SH-SY5Y (cell line): ENCODE results near the gene CHN2.

ENCODE experiments used
- GATA2 ChIP-seq: IDR thresholded peaks from 2 replicates; pipeline ENCODE4 v1.6.1; 2011; ENCODE audit warnings: mild to moderate bottlenecking, low read depth, low read length
- GATA3 ChIP-seq: IDR thresholded peaks from 2 replicates; pipeline ENCODE4 v1.6.1; 2011; ENCODE audit warnings: low read depth, mild to moderate bottlenecking, low read length, moderate library complexity

DNA sequence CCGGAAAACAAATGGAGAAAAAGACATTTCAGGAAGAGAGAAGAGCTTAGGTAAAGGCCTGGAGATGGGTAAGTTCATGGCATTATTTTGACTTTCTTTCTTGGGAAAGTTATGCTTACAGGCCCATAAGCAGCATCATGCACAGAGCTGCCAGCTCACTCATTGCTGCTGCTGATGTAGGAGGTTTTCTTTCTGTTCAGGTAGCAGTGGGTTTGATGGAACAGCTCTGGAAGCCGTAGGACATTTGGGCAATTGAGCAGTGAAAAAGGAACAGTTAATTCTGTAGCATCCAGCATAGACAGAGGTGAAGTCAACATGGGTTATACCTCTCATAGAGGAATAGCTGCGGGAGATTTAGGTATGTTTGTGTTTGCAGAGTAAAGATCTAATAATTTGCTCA, 3.3 kb downstream of the CHN2 start:
- no peak for TF ChIP-seq GATA2
- TF ChIP-seq GATA3 = no peak
